HepG2 (cell line): ENCODE measurements around the gene FLYWCH1. TPM values are rescaled to one million over a fixed set of nuclear protein-coding genes. Genes with fewer than 3 reads are reported as not detected.

ENCODE experiments used
- ADNP ChIP-seq: sonication (generic); formaldehyde crosslinking; IDR thresholded peaks from 2 replicates; pipeline ENCODE4 v1.4.0; 2020; ENCODE audit warnings: missing genetic modification reagents
- ATAD3A ChIP-seq: sonication (generic); formaldehyde crosslinking; IDR thresholded peaks from 2 replicates; pipeline ENCODE4 v1.4.0; 2020; ENCODE audit warnings: missing genetic modification reagents
- FOXA1 ChIP-seq, 2 experiments: fragments of 450-650 bp in 1 of 2; sonication (generic) in 1 of 2; formaldehyde crosslinking in 1 of 2; IDR thresholded peaks; 2 replicates each; pipeline versions ENCODE4 v1.4.0 to v1.6.1; 2016 to 2020; ENCODE audit warnings: missing genetic modification reagents in 1 of 2
- GATAD2A ChIP-seq: IDR thresholded peaks from 2 replicates; pipeline ENCODE4 v1.6.1; 2016
- HNRNPLL ChIP-seq: fragments of 200-400 bp; formaldehyde crosslinking; IDR thresholded peaks from 2 replicates; pipeline ENCODE4 v1.6.1; 2017; ENCODE audit warnings: mild to moderate bottlenecking, low read depth, low read length; ENCODE audit not compliant: poor library complexity, severe bottlenecking
- KDM3A ChIP-seq: IDR thresholded peaks from 2 replicates; pipeline ENCODE4 v1.6.1; 2018; ENCODE audit warnings: low read depth, missing compliant biosample characterization
- NAIF1 ChIP-seq: sonication (generic); formaldehyde crosslinking; IDR thresholded peaks from 2 replicates; pipeline ENCODE4 v1.5.0; 2020; ENCODE audit warnings: mild to moderate bottlenecking, missing genetic modification reagents, borderline replicate concordance
- PHF5A ChIP-seq: IDR thresholded peaks from one replicate; pipeline ENCODE4 v1.6.1; 2018; ENCODE audit warnings: low read depth, missing genetic modification reagents; ENCODE audit not compliant: unreplicated experiment
- PITX1 ChIP-seq: sonication (generic); formaldehyde crosslinking; IDR thresholded peaks from 2 replicates; pipeline ENCODE4 v1.5.1; 2020; ENCODE audit warnings: mild to moderate bottlenecking, missing genetic modification reagents
- PPARG ChIP-seq: conservative IDR thresholded peaks from 2 replicates; pipeline ENCODE4 v1.6.1; 2016; ENCODE audit warnings: missing biosample characterization, missing genetic modification reagents
- RBAK ChIP-seq: sonication (generic); formaldehyde crosslinking; IDR thresholded peaks from 2 replicates; pipeline ENCODE4 v1.5.1; 2020; ENCODE audit warnings: mild to moderate bottlenecking, missing genetic modification reagents
- RCOR2 ChIP-seq: IDR thresholded peaks from 2 replicates; pipeline ENCODE4 v1.6.1; 2016; ENCODE audit warnings: missing biosample characterization, missing genetic modification reagents
- ZFP36L1 ChIP-seq: sonication (generic); formaldehyde crosslinking; IDR thresholded peaks from 2 replicates; pipeline ENCODE4 v1.8.0; 2022; ENCODE audit warnings: mild to moderate bottlenecking, missing genetic modification reagents, moderate library complexity
- ZNF282 ChIP-seq: fragments of 450-650 bp; IDR thresholded peaks from 2 replicates; pipeline ENCODE4 v1.6.1; 2018; ENCODE audit not compliant: partially characterized antibody
- ZNF546 ChIP-seq: sonication (generic); formaldehyde crosslinking; conservative IDR thresholded peaks from 2 replicates; pipeline ENCODE4 v1.8.1; 2023; ENCODE audit warnings: mild to moderate bottlenecking, missing genetic modification reagents
- ZNF589 ChIP-seq: sonication (generic); formaldehyde crosslinking; conservative IDR thresholded peaks from 2 replicates; pipeline ENCODE4 v1.8.0; 2022; ENCODE audit warnings: mild to moderate bottlenecking, moderate library complexity, missing genetic modification reagents
- ZNF782 ChIP-seq: sonication (generic); formaldehyde crosslinking; IDR thresholded peaks from 2 replicates; pipeline ENCODE4 v1.4.0; 2020; ENCODE audit warnings: missing genetic modification reagents, mild to moderate bottlenecking, borderline replicate concordance
- polyA plus RNA-seq, 8 experiments: library from polyadenylated mRNA; depleted of rRNA in 3 of 8; stranded (reverse) in 7 of 8; unstranded in 1 of 8; fragments of >200 nt; fragmentation: Illumina TruSeq in 4 of 8; extraction: Trizol in 4 of 8; gene quantifications; 2 replicates each; pipeline versions ENCODE4 v1.2.1 to v1.2.3, GENCODE V29; 2011 to 2016; ENCODE audit warnings: low read depth in 4 of 8, missing spikeins in 1 of 8, mixed read lengths in 1 of 8; ENCODE audit not compliant: insufficient read depth in 1 of 8
- total RNA-seq, 5 experiments: library from RNA; depleted of rRNA; stranded (reverse); fragments of >200 nt; fragmentation: Illumina TruSeq; extraction: Trizol; gene quantifications; 2 replicates each; pipeline ENCODE4 v1.2.3, GENCODE V29; 2016; ENCODE audit warnings: low read depth in 1 of 5
- TF ChIP-seq, protein P1 (sequence below): sonication (generic); formaldehyde crosslinking; IDR thresholded peaks from 2 replicates; pipeline ENCODE4 v1.9.0; 2021; ENCODE audit warnings: missing genetic modification reagents, mild to moderate bottlenecking, borderline replicate concordance
- TF ChIP-seq, protein P2 (sequence below): IDR thresholded peaks from 2 replicates; pipeline ENCODE4 v1.6.1; 2016
- TF ChIP-seq, protein P3 (sequence below): sonication (generic); formaldehyde crosslinking; IDR thresholded peaks from 2 replicates; pipeline ENCODE4 v1.4.0; 2020; ENCODE audit warnings: missing genetic modification reagents
- TF ChIP-seq, protein P4 (sequence below), 2 experiments: sonication (generic) in 1 of 2; formaldehyde crosslinking in 1 of 2; IDR thresholded peaks; 2 replicates each; pipeline versions ENCODE4 v1.4.0 to v1.6.1; 2018 to 2020; ENCODE audit warnings: missing genetic modification reagents in 2 of 2, borderline replicate concordance in 1 of 2, low read depth in 1 of 2, mild to moderate bottlenecking in 1 of 2, missing biosample characterization in 1 of 2

Gene FLYWCH1
- total and polyA plus RNA-seq, 2 of the 13 experiments (the other 11 are each of a cell fraction or from before 2014, with no cell fraction given), result 7.3 to 12.4 TPM

DNA sequence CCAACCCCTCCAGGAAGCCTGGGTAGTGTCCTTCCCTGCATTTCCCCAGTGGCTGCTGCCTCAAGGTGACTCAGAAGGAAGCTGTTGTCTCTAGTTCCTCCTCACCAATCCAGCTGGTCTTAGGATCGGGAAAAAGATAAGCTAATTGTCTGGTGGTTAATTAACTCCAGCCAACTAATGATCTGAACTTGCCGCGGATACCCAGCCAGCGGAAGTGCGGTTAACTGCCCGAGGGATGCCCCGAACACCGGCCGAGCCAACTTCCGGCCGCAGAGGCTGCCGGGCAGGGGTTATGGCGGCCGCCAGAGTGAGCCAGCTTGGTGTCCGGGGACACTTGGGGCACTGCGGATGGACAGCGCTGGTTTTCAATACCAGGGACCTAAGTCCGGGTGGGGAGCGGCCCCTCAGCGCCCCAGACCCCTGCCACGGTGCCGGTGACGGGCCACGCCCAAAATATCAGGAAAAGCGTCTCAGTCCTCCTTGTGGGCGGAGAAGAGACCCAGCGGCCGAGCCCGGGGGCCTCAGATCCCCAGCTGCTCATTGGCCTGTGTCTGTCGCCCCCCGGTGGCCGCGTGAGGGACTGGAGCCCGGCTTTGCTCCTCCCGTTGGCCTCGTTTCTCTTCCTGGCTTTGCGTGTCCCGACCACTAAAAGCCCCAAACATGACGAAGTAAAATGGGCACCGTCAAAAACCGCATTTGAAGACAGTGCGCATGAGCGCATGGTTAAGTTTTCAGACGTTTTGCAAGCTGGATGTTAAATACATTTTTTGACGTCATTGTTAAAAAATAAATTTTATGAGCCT lies 43.5 kb upstream of the FLYWCH1 start (continued):
- TF ChIP-seq RBAK (CRISPR knock-in tag) (no peak), ZNF782 (CRISPR knock-in tag) (peak; percentile 64; the same call in 1 of the 2 replicates), ADNP (CRISPR knock-in tag) (no peak), ZNF589 (CRISPR knock-in tag) (0 out of 2 replicates have a peak, but pooled peaks have one; percentile 71), ZFP36L1 (0 out of 2 replicates have a peak, but pooled peaks have one; percentile 48), GATAD2A (peak; percentile 52; the same call in 1 of the 2 replicates), NAIF1 (no peak), ZNF546 (peak; percentile 89; the same call in 1 of the 2 replicates), ZNF282 (no peak), KDM3A (CRISPR knock-in tag) (peak; percentile 78), HNRNPLL (peak; percentile 51), FOXA1 (IDR thresholded peaks at IDR 0.05) (no peak), FOXA1 (CRISPR knock-in tag; IDR thresholded peaks at IDR 0.05) (no peak), PHF5A (CRISPR knock-in tag) (no peak), RCOR2 (CRISPR knock-in tag) (no peak), ATAD3A (CRISPR knock-in tag) (no peak), PPARG (CRISPR knock-in tag) (no peak), PITX1 (CRISPR knock-in tag) (peak; percentile 75)
- TF ChIP-seq, protein P1, sequence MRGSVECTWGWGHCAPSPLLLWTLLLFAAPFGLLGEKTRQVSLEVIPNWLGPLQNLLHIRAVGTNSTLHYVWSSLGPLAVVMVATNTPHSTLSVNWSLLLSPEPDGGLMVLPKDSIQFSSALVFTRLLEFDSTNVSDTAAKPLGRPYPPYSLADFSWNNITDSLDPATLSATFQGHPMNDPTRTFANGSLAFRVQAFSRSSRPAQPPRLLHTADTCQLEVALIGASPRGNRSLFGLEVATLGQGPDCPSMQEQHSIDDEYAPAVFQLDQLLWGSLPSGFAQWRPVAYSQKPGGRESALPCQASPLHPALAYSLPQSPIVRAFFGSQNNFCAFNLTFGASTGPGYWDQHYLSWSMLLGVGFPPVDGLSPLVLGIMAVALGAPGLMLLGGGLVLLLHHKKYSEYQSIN (CRISPR knock-in tag), result no peak
- TF ChIP-seq, protein P2, sequence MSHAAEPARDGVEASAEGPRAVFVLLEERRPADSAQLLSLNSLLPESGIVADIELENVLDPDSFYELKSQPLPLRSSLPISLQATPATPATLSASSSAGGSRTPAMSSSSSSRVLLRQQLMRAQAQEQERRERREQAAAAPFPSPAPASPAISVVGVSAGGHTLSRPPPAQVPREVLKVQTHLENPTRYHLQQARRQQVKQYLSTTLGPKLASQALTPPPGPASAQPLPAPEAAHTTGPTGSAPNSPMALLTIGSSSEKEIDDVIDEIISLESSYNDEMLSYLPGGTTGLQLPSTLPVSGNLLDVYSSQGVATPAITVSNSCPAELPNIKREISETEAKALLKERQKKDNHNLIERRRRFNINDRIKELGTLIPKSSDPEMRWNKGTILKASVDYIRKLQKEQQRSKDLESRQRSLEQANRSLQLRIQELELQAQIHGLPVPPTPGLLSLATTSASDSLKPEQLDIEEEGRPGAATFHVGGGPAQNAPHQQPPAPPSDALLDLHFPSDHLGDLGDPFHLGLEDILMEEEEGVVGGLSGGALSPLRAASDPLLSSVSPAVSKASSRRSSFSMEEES, result peak; percentile 55; the same call in 1 of the 2 replicates
- TF ChIP-seq, protein P3, sequence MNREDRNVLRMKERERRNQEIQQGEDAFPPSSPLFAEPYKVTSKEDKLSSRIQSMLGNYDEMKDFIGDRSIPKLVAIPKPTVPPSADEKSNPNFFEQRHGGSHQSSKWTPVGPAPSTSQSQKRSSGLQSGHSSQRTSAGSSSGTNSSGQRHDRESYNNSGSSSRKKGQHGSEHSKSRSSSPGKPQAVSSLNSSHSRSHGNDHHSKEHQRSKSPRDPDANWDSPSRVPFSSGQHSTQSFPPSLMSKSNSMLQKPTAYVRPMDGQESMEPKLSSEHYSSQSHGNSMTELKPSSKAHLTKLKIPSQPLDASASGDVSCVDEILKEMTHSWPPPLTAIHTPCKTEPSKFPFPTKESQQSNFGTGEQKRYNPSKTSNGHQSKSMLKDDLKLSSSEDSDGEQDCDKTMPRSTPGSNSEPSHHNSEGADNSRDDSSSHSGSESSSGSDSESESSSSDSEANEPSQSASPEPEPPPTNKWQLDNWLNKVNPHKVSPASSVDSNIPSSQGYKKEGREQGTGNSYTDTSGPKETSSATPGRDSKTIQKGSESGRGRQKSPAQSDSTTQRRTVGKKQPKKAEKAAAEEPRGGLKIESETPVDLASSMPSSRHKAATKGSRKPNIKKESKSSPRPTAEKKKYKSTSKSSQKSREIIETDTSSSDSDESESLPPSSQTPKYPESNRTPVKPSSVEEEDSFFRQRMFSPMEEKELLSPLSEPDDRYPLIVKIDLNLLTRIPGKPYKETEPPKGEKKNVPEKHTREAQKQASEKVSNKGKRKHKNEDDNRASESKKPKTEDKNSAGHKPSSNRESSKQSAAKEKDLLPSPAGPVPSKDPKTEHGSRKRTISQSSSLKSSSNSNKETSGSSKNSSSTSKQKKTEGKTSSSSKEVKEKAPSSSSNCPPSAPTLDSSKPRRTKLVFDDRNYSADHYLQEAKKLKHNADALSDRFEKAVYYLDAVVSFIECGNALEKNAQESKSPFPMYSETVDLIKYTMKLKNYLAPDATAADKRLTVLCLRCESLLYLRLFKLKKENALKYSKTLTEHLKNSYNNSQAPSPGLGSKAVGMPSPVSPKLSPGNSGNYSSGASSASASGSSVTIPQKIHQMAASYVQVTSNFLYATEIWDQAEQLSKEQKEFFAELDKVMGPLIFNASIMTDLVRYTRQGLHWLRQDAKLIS, result no peak
- TF ChIP-seq, protein P4, sequence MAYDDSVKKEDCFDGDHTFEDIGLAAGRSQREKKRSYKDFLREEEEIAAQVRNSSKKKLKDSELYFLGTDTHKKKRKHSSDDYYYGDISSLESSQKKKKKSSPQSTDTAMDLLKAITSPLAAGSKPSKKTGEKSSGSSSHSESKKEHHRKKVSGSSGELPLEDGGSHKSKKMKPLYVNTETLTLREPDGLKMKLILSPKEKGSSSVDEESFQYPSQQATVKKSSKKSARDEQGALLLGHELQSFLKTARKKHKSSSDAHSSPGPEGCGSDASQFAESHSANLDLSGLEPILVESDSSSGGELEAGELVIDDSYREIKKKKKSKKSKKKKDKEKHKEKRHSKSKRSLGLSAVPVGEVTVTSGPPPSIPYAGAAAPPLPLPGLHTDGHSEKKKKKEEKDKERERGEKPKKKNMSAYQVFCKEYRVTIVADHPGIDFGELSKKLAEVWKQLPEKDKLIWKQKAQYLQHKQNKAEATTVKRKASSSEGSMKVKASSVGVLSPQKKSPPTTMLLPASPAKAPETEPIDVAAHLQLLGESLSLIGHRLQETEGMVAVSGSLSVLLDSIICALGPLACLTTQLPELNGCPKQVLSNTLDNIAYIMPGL (CRISPR knock-in tag; IDR thresholded peaks at IDR 0.05; ENCODE audit: borderline replicate concordance in 1 of 2, low read depth in 1 of 2), result peak; percentile 88 to 93
